HG03060 (cell line): ENCODE measurements around the gene GAL3ST2.
"Not testable (repeated sequence)": the region's sequence is repeated elsewhere in the genome, so short reads cannot be mapped to it uniquely, and the experiment has no call there.

Experiments used
- ATAC-seq: cut with Tn5 transposase; IDR thresholded peaks from one replicate; pipeline ENCODE4 v1.9.1; 2021; ENCODE audit warnings: low read depth, moderate number of reproducible peaks; ENCODE audit not compliant: unreplicated experiment

Gene GAL3ST2

DNA sequence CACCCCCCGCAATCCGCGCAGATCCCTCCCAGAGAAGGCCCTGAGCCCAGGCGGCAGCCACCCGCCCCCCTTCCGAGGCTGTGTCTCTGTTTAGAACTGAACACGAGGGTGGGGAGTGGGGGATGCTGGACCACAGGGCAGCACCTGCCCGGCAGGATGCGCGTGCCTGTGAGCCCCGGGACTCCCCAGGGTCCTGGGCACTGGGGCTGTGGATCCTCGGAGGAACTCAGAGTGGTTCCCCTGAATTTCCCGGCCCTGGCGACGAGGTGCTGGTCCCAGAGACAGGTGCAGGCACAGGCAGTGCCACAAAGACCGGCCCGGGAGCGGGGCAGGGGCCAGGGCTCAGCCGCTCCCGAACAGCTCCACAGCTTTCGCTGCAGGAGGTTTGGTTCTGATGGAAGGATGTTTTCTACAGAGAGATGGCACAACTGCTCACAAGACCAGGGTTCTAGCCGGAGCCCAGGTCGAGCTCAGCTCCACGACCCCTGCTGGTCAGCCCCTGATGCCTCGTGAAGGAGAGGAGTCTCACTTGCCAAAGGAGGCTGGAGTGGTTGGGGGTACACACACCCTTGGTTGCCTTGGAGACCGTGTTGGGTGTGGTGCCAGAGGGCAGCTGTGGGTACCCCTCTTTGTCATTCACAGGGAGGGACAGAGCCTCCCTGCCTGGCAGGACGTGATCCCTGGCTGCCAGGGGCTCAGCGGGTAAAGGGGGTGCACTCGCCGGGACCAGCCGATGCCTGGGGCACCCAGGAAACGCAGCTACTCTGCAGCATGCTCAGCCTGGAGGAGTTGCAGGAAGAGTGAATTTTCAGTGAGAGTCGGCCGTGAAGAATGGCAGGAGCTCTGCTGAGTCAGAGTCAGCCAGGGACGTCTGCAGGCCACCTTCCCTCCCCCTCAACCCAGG is 28.0 kb downstream of the GAL3ST2 start:
- ATAC-seq = no peak

DNA sequence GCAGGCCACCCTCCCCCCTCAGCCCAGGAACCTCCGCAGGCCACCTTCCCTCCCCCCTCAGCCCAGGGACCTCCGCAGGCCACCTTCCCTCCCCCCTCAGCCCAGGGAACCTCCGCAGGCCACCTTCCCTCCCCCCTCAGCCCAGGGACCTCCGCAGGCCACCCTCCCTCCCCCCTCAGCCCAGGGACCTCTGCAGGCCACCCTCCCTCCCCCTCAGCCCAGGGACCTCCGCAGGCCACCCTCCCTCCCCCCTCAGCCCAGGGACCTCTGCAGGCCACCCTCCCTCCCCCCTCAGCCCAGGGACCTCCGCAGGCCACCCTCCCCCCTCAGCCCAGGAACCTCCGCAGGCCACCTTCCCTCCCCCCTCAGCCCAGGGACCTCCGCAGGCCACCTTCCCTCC is 29.6 kb downstream of the GAL3ST2 start:
- ATAC-seq = not testable (repeated sequence)

DNA sequence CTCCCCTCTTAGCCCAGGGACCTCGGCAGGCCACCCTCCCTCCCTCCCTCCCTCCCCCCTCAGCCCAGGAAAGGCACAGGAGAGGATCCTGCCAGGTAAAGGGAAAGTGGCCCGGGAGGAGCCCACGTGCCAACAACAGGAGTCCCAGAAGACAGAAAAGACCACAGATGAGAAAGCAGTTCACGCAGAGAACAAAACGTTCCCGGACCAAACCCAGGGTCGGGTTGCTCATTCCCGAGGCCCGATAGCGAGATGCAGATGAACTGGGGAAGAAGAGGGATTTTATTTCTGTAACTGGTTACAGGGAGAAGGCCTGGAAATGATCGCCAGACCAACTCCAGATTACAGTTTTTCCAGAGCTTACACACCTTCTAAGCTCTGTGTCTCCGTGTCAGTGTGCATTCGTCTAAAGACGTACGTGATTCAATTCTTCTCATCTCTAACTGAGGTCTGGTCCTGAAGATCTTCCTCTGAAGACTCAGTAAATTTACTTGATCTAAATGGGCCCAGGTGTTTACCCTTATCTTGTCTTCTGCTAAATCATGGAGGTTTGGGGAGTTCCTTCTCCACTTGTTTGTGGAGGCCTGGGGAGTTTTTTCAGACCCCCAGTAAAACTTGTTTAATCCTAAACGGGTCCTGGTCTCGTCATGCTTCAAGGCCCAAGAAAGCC is 31.6 kb downstream of the GAL3ST2 start:
- no peak for ATAC-seq

DNA sequence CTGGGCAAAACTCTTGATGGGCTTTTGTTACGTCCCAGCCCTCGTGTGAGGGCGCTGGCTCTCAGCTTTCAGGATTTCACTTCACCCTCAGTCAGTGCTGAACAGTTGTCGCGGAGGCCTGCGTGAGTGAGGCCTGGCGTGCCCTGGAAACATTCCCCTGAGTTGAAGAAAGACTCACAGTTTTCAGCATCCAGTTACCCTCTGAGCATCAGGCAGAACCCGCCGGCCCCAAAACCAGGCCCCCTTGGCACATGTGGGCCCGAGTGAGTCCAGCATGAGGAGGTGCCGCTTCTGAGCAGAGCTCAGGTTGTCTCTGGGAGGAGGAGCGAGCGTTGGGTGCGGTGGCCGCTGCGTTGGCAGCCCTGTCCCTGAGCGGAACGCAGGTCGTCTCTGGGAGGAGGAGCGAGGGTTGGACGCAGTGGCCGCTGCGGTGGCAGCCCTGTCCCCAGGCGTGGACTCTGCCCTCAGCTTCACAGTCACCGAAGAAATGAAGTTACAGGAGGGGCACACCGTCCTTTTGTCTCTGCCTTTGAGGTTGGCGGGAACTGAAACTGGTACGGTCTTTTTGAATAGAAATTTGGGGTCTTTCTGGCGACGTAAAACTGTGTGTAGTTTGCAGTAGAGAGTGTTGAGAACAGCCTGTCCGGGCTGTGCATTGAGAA is 32.2 kb downstream of the GAL3ST2 start, which contains the start of gene NEU4:
Gene NEU4 (plus strand): TSS at position 473 of the 662 bp plus-strand sequence. CDS start 5,292 bp downstream, outside the sequence.
- ATAC-seq = no peak

DNA sequence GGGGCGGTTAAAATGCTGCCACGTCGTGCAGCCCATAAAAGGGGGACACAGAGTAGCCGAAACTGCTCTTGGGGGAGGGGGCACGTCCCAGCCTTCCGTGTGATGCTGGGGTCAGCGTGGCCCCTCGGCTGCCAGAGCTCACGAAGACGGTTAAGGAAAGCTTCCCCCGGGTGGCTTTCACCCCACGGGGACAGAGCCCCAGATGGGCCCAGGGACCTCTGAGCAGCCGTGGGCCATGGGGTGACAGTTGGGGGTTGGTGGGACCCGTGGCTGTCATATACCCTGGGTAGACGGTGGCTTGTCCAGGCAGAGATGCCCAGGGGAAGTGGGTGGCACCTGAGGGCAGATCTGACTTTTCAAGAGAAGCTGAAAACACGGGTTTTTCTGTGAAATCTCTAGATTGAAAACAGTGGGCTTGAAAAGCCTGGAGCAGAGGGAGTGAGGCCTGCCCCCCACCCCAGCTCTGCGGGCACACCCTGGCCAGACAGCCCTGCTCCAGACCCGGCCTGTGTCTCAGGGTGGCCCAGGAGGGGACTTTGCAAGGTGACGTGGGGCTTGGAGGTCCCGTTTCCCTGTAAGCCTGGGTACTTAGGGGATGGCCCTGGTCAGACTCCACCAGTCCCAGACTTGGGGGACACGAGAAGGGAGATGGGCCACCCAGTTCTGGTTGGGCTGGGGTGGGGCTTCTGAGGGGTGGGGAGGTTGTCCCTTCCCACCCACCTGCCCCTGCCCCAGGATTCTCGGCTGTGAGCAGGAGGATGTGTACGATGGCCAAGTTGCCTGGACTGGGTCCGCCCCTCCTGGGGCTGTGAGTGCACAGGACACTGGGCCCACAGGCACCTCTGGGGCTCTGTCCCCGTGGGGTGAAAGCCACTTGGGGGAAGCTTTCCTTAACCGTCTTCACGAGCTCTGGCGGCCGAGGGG is 33.0 kb downstream of the GAL3ST2 start:
- ATAC-seq = no peak

DNA sequence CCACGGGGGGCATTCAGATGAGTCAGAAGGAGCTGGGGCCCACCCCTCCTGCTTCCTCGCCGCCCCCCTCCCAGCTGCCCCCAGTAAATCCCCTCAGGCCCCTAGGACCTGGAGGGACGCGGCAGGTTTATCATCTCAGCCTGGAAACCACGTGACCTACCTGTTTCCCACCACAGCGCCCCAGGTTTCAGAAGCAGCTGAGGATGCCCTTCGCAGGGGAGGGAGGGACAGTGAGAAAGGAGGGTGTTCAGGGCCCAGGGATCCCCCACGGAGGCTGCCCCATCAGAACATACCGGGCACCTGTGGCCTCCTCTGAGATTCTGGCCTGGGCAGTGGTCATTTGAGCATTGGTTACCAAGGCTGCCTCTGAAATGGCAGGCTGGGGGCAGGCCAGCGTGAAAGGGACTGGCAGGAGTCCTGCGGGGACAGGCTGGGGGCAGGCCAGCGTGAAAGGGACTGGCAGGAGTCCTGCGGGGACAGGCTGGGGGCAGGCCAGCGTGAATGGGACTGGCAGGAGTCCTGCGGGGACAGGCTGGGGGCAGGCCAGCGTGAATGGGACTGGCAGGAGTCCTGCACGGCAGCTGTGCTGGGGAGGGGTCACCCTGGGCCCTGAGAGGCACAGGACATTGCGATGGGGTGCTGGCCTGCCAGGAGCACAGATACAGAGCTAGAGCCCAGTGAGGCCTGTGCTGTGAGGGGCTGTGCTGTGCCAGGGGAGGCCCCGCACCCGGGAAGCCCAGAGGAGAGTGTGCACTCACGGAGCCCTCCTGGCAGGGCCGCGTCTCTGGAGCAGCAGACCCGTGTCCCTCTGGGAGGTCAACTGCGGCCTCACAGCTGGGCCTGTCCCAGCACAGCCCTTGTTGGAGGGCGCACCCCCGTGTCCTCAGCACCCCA is 33.9 kb downstream of the GAL3ST2 start:
- no peak for ATAC-seq

DNA sequence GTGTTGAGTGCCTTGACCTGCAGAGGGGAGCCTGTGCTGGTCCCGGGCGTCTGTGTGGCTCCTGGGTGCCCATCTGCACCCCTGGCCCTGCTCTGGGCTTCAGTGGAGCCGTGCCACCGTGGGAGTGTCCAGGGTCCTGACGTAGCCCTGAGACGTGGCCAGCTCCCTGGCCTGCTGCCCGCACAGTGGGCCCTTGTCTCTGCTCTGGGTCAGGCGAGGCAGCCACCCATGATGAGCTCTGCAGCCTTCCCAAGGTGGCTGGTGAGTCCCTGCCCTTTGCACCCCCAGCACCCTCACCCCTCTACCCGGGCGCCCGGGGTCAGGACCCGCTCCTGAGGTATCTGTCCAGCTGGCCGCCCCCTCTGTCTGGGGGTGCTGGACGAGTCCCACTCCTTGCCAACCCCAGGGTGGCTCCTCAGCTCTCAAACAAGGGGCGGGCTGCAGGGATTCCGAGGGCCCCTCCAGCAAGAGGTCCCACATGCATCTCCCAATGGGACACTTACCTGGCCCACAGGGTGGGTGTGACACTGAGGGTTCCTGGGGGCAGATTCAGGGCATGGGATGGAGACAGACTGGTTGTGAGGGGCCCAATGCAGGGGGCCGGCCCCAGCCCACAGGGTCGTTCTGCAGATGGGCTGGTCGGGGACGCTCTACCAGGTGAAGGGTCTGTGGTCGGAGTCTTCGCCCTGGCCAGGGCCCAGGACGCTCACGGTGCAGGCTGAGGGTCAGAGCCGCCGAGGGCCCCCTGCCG is 34.8 kb downstream of the GAL3ST2 start:
- ATAC-seq = no peak

DNA sequence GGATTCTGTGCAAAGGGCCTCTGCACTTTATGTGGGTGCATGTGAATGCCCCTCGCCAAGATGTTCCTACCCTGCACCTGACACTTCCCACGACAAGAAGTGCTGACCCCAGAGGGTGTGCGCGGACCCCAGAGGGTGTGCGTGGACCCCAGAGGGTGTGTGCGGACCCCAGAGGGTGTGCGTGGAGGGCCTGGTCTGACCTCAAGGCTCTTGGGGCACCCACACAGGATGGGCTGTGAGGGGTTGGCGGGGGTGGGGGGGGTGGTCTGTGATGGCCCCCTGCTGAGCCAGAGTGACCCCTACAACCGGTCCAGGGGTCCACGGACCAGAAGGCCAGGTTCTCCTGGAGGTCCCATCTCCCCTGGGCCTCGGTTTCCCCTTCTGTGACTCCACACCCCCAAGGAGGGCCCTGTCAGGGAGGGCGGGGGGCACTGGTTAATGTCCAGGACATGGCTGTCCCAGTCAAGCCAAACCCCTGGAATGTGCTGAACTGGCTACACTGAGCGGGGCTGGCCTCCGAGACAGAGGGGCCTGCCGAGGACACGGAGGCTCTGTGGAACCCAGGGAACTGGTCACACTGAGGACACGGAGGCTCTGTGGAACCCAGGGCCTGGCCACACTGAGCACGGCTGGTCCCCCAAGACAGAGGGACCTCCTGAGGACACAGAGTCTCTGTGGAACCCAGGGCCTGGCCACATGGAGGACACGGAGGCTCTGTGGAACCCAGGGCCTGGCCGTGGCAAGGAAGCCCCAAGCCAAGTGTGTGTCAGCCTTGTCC is 35.5 kb downstream of the GAL3ST2 start:
- no peak for ATAC-seq

DNA sequence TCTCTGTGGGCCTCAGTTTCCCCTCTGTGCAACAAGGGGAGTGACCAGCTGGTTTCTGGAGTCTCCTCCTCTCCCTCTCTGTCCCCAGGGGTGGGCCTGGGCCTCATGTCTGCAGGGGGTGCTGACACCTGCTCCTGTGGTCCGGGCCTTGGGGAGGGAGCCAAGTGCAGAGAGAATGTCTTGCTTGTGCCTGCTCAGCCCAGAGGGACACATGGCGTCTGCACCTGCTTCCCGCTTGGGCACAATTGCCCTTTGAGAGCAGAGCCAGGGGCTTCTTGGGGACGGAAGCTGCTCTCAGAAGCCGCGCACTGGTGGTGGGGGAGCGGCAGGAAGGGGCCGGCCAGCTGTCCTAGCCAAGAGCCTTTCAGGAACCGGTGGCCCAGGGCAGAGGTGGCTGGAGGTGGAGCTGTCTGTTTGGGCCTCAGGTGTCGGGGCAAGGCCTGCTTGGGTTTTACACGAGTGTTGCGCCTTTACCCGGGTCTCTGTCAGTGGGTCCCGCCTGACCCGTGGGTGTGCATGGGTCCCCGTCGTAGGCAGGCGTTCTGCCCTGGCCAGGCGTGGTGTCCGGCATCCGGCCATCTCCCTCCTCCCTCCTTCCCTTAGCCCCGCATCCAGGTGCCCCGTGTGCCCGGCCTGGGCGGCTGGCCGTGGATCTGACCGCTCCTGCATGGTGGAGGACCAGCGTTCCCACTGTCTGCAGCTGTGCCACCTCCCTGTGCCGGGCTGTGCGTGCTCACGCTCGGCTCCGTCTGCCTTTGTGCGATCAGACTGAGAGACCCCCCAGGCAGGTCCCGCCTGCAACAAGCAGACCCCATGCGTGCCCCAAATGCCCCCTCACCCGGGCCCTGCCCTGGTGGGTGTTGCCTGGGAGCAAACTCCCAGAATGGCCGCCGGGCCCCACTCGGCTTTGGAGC is 36.4 kb downstream of the GAL3ST2 start:
- no peak for ATAC-seq

DNA sequence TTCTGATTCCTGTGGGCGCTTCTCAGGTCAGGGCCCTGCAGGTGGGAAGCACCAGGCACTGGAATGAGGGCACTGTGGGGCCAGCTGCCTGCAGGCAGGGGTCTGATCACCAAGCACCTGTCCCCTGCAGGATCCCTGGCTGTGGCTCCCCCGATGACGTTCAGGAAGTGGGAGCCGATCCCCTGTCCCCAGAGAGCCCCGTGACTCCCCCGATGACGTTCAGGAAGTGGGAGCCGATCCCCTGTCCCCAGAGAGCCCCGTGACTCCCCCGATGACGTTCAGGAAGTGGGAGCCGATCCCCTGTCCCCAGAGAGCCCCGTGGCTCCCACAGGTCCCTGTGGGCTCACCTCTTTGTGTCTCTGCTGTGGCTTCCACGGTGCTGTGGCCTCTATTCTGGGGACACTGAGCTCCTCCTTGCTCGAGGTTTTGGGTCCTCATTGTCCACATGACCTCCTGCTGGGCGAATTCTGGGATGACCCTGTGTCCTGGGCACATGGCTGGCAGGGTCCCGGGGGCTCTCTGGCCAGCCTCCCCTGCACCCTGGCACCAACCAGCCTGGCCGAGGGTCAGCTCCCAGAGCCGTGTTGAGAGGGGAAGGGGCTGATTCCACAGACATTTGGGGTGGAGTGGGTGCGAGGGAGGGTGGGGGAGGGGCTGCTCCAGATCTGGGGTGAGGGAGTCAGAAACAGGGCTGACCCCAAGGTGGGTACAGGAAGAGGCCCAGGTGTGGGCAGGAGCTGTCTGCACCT is 37.2 kb downstream of the GAL3ST2 start:
- no peak for ATAC-seq

DNA sequence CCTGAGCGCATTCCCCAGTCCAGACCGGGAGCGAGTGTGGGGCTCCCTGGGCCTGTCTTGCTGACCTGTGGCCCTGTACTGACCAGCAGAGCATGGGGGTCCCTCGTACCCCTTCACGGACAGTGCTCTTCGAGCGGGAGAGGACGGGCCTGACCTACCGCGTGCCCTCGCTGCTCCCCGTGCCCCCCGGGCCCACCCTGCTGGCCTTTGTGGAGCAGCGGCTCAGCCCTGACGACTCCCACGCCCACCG is 37.7 kb downstream of the GAL3ST2 start:
- no peak for ATAC-seq

DNA sequence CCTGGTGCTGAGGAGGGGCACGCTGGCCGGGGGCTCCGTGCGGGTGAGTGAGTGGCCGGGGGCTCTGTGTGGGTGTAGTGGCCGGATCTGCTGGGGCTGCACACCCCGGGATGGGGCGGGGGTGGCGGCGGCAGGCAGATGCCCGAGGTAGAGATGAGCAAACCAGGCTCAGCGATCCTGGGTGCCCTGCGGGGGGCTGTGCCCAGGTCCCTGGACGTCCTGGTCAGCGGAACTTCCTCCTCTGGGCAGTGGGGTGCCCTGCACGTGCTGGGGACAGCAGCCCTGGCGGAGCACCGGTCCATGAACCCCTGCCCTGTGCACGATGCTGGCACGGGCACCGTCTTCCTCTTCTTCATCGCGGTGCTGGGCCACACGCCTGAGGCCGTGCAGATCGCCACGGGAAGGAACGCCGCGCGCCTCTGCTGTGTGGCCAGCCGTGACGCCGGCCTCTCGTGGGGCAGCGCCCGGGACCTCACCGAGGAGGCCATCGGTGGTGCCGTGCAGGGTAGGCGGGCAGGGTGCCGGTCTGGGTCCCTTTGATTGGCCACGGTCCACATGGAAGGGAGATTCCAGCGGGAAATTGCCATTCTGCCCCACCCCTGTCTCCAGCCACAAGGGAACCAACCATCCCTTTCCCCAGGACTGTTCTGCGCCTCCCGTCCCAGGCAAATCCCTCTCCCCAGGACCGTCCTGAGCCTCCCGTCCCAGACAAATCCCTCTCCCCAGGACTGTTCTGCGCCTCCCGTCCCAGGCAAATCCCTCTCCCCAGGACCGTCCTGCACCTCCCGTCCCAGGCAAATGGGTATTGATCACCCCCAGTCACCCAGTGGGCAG is 38.2 kb downstream of the GAL3ST2 start:
- no peak for ATAC-seq

DNA sequence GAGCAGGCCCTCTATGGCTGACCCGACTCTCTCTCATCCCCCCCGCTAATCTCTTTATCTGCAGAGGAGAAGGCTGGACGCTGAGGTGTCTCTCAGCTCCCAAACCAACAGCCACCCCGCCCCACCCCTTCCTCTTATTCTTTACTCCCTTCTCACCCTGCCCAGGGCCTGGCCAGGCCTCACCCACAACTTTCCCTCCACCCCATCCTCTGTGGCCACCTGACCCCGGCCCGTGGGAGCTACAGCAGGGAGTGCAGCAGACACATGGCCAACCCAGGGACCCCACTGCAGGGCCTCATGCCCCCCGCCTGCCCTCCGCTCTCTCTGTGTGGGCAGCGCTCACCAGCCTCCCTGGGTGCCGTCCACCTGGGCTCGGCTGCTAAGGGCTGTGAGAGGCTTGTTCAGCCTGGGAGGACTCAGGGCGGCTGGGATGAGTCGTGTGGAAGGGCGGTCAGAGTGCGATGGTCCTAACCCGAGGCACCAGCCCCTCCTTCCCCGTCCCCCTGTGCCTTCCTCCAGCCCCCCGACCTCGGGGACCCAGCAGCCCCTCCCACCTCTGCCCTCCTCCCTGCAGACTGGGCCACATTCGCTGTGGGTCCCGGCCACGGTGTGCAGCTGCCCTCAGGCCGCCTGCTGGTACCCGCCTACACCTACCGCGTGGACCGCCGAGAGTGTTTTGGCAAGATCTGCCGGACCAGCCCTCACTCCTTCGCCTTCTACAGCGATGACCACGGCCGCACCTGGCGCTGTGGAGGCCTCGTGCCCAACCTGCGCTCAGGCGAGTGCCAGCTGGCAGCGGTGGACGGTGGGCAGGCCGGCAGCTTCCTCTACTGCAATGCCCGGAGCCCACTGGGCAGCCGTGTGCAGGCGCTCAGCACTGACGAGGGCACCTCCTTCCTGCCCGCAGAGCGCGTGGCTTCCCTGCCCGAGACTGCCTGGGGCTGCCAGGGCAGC is 39.1 kb downstream of the GAL3ST2 start:
- ATAC-seq = no peak

DNA sequence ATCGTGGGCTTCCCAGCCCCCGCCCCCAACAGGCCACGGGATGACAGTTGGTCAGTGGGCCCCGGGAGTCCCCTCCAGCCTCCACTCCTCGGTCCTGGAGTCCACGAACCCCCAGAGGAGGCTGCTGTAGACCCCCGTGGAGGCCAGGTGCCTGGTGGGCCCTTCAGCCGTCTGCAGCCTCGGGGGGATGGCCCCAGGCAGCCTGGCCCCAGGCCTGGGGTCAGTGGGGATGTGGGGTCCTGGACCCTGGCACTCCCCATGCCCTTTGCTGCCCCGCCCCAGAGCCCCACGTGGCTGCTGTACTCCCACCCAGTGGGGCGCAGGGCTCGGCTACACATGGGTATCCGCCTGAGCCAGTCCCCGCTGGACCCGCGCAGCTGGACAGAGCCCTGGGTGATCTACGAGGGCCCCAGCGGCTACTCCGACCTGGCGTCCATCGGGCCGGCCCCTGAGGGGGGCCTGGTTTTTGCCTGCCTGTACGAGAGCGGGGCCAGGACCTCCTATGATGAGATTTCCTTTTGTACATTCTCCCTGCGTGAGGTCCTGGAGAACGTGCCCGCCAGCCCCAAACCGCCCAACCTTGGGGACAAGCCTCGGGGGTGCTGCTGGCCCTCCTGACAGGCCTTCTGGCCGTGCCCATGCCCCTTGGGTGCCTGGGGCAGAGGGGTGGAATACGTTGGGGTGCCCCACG is 40.0 kb downstream of the GAL3ST2 start:
- ATAC-seq = no peak
